ENCODE results near the gene EPHB3.

EPHB3 gene

DNA sequence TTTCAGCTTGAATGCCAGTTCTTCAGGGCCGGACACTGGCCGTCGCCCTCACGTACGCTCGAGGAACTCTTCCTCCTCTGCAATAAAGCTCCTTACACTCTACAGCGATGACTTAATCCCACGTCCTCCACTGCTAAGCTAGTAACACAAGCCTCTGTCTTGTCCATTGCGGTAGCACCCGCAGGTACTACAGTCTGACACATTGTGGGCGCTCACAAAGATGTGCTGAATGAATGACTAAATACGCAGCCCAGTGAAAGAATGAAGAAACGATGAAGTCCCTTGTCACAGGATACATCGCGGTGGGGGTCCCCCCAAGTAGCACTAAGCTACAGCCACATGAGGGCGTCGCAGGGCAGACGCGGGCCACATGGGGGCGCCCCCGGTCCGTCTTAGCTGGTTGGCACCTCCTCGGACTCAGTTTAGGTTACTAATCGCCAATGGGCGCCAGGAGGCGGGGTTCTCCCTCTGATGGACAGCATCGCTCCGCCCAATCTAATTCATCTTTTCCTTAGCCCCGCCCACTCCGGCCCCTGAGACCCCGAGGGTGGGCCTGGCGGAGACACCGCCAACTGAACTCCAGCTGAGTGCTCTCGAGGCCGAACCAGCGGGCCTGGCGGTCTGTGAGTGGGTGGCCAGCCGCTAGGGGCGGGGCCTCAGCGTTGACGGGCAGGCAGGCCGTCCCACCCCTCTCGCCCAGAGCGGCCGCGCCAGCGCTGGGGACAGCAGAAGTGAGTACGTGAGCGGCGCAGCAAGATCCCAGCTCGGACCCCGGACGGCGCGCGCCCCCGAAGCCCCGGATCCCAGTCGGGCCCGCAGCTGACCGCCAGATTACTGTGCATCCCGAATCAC, at the start of gene EPHB3:
TSS of gene EPHB3 (plus strand) at position 725 of the 852 bp plus-strand sequence. CDS start 451 bp downstream, outside the sequence.
- peak; percentile 62 for DNase-seq (ENCODE audit: low read depth, low spot score)

DNA sequence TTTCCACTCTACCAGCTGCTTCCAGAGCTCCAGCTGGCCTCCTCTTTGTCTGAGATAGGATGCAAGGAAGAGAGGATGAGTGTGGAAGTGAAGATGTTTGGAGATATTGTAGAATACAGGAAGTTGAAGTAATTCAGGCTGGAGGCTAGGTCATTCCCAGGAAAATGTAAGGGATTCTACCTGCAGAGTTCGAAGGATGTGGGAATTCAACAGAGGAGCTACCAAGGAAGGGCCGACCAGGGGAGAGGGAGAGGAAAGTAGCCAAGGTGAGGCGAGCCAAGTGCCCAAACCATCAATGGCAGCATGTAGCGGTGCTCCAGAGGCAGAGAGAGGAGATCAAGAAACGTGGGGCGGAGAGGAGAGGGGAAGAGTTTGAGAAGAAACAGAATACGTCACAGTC, 49.0 kb upstream of the EPHB3 start:
- no peak for DNase-seq (ENCODE audit: low read depth, low spot score)

DNA sequence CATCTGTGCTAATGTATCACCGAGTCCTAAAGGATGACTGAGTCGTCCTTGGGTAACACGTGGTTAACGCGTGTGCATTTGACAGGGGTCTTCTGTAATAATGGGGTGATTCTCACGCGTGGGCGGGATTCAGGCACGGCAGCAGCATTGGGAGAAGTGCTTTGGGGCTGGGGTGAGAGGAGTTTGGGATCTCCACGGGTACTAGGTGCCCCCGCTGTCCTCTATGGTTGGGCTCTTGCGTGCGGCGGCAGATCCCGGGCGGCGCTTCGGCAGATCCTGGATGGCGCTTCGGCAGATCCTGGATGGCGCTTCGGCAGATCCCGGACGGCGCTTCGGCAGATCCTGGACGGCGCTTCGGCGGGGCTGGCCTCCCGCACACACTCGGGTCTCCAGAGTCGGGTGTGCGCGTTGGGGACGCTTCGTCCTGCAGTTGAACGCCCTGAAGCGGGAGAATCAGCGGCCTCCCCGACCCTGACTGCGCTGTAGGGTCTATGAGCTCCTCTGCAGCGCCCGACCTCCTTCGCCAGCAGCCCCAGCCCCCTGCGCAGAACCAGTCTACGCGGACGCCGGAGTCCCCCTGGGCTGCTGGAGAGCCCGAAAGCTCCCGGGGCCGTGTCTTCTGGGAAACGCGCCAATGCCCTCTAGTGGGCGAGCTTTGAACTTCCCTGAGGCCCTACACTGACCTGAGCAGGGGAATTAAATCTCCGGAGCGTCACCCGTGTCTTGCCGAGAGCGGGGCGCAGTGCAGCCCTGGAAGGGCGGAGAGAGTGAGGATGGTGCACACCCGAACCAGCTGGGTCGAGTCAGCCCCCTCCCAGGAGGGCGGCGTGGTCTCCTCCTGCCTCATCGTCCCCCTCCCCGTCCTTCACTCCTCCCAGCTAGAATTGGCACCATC, 48.1 kb upstream of the EPHB3 start:
- DNase-seq (ENCODE audit: low read depth, low spot score), result peak; percentile 53

DNA sequence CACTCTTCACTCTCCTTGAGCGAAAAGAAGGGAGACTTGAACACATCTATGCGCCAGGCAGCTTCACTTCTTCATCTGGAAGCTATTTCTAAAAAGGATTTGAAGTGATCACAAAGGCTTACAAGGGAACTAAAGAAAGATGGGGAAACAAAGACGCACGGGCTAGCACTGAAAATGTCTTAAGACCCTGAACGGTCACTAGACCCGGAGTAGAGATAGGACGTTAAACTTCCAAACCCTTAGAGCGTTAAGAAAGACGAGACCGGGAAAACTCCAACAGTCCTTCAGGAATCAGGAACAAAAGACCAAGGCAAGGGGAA, 47.5 kb upstream of the EPHB3 start:
- DNase-seq (ENCODE audit: low read depth, low spot score), result no peak

DNA sequence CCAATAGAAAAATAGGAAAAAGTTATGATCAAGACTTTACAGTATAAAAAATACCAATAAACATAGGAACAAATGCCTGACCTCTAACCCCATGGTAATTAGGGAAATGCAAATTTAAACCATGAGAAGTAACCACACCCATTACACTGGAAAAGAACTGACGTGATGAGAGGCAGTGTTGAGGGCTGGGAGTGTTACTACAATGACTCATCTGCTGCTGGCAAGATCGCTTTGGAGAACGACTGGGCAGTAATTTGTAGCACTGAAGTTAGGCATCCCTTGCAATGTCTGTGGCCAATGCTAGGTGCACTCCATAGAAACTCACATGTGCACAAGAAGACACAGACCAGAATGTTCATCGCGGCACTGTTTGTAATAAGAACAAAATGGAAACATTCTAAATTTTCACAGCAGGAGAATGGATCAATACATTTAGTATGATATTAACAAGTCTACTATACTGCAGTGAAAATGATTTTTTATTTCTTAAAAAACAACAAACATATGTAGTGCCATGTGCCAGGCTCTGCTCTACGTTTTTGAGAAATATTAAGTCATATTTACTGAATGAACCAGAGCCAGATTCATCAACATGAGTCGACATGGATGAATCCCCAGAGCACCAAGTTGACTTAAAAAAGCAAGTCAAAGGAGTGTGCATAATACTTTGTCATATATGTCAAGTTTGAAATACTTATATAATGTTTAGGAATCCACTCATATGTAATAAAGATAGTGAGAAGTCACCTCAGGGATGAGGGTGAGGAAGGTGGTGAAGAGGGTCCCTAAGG, 37.6 kb upstream of the EPHB3 start:
- no peak for DNase-seq (ENCODE audit: low read depth, low spot score)

DNA sequence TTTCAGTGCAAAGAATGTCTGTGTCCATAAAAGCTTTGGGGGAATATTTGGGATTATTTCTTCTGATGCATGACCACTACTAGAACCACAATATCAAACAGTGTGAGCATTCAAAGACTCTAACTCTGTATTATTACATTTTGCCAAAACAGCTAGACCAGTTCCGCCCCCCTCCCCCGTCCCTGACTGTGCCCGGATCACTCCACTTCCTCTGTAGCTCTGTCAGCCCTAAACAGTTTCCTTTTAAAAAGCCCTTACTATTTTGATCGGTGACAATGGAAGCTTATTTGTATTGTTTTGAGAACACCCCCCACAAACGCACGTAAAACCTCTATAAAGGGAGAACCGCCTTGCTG, 36.6 kb upstream of the EPHB3 start:
- no peak for DNase-seq (ENCODE audit: low read depth, low spot score)

DNA sequence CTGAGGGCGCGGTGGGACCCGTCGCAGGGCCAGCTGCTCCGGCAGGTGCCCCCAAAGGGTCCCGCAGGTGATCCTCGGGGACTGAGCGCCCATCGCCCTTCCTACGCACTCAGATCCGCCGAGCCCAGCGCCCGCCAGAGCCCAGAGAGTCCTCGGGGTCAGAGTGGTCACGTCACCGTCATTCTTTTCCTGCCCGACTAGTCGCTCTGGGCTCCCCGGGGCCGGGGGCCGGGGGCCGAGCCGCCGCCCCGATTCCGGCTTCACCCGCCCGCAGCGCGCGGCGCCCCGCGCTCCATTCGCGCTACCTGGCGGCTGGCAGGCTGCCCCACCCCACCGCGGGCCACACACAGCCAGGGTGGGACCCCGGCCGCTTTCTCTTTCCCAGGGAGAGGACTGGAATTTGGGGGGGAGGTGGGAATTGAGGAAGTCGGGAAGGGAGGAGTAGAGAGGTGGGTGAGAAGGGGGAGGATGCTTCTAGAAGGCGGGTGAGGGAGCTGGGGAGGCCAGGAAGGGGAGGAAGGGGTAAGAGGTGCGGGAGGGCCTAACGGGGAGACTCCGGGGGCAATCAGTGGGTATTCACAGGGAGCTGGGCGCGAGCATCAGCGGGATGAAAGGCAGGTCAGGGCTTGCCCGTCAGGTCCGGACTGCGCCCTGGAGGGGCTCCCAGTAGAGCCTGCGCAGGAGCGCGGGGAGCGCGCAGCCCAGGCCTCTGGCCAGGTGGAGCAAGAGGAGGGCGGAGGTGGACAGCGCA, 36.1 kb upstream of the EPHB3 start:
- DNase-seq (ENCODE audit: low read depth, low spot score), result no peak

DNA sequence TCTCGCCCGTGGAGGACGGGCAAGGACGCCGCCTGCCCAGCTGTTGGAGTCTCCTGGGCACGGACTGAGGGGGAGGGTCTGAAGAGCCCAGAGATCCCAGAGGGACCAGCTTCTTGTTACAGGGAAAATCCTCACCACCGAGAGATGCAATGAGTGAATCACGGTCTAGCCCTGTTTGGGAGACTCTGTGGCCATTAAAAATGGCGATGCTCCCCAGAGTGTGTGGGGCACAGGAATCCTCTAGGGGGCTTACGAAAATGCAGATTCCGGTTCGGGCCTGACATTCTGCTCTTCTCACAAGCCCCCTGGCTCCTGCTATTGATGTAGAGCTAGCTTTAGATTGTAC, 35.5 kb upstream of the EPHB3 start:
- no peak for DNase-seq (ENCODE audit: low read depth, low spot score)

DNA sequence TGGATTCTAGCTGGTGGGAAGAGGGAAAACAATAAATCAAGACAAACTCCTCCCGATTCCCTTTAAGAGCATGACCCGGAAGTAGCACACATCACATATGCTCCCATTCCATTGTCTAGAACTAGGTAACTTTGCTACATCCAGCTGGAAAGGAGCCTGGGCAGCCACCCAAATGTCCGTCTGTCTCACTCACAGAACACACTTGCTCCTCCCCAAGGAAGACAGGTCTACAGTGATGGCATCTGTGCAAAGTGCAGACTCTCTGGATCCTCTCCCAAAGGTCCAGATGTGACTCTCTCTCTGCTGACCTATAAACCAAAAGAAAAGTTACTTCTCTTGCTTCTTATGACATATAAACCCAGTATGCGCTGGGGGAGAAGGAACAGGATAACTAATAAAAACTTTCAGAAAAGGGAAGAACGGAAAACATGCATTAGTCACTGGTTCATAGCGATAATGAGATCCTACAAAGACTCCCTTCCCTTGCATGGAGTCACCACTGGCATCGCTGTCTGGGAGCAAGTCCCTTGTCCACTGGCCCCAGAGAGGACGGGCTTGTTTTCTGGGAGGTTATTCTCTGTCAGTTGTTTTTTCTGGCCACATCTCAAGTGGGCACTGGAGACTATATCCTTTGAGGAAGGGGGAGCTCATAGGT, 29.8 kb upstream of the EPHB3 start:
- DNase-seq (ENCODE audit: low read depth, low spot score), result no peak

DNA sequence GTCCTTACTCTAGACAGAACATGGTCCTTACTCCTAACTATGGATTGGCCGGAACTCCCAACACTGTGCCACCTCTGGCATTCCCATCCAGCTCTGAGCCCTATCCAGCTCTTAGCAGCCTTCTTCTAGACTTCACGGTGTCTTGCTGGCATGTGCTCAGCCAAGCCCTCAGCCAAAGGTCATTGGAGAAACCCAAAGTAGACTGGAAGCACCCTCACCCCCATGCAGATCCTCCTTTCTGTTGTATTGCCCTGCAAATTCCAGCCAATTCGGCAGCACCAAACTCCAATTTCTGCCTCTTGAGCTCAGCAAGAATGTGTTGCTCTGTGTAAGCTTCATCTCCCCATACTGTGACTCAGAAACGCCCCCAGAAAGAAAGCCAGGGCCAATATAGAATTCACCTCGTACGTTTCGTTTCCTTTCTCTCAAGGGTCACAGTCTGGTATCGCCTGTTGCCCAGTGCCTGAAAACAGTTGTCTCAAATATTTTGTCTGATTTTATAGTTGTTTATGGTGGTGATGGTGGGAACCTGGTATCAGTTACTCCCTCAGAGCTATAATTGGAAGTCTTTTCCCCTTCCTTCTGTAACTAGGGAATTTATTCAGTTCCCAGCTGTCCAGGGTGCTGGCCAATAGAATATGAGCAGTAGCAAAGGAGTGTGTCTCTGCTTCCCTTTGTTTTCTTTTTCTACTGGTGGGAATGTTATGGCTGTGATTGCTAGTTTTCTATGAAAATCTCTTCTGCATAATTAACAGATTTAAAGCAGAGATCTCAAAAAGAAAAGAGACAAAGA, 28.4 kb upstream of the EPHB3 start:
- no peak for DNase-seq (ENCODE audit: low read depth, low spot score)

DNA sequence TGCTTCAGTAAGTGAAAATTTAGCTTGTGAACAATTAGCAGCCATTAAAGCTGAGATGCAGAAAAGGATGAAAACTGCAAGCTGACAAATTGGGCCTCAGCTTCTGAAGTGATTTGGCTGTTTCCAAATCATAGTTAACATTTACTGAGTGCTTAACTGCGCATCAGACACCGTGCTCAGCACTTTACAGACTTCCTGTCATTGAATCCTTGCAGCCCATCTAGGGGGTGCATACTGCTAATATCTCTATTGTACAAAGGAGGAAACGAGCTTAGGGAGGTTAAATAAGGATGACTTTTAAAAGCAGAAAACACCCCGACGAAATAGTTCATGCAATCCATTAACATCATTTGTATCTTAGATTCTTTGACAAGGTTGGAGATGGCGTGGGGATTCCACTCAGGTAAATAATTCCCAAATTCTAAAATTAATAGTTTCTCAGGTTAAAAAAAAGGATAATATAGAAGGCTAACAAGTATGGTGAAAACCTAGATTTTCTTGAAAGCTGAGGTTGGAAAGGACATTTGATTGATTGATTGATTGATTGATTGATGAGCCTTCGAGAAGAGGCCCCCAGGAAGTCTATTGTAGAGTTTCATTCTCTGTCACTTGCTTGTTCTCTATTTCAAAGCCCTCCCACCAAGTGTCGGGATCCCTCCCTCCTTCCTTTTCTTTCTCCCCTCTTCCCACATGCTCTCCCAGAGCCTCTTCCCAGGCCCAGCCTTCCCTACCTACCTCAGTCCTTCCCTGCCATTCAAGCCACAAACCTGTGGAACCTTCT, 23.5 kb upstream of the EPHB3 start:
- DNase-seq (ENCODE audit: low read depth, low spot score), result no peak

DNA sequence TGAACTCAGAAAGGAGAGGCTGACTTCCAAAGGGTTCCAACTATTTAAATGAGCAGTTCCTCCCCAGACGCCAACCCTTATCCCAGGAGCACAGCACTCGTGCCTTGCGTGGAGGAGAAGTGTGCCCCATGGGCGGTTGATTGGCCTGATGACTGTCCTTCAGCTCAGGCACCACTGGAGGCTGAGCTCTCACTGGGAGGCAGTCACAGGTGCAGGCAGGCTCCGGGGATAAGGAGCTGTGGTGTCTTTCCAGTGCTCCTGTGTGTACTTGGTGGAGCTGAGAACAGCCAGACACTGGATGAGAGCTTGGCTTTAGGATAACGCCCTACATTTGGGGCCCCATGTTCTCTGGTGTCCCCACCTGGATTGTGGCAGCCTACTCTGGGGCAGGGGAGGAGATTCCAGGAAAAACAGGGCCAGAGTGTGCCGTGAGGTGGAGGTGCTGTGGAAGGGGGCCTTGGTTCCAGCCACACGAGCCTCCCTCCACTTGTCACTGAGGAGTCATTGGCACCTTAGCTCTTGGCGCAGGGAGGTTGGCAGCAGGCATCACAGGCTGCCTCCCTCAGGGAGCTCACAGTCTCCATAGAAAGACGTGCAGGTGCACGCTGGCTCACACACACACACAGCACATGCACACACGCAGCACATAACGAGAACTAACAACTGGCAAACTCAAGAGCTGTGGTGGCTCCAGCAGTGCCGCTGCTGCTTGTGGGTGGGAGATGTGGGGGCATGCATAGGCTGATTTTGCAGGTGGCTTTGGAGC, 22.7 kb upstream of the EPHB3 start:
- no peak for DNase-seq (ENCODE audit: low read depth, low spot score)

DNA sequence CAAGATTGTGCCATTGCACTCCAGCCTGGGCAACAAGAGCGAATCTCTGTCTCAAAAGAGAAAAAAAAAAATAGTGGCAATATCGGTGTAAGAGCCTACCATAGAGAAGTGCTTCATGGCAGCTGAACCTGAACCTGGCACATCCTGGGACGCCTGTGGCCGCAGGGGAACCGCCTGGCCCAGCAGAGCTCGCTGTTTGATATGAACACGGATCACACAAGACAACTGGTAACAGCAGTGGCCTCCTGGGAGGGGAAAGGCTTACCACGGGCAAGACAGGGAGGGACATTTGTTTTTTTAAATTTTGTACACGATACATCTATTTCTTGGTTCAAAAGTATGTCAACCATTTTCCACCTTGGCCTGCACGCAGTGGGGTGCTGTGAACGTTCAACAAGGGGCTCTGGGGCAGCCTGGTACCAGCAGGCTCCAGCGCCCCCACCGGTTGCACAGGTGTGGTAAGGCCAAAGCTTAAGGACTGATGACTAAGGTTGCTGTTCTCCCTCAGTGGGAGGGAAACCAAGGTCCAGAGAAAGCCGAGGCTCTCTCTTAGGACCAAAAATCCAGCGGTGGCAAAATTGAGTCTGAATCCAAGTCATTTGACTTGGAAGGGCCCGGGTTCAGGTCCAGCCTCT, 21.7 kb upstream of the EPHB3 start:
- no peak for DNase-seq (ENCODE audit: low read depth, low spot score)

DNA sequence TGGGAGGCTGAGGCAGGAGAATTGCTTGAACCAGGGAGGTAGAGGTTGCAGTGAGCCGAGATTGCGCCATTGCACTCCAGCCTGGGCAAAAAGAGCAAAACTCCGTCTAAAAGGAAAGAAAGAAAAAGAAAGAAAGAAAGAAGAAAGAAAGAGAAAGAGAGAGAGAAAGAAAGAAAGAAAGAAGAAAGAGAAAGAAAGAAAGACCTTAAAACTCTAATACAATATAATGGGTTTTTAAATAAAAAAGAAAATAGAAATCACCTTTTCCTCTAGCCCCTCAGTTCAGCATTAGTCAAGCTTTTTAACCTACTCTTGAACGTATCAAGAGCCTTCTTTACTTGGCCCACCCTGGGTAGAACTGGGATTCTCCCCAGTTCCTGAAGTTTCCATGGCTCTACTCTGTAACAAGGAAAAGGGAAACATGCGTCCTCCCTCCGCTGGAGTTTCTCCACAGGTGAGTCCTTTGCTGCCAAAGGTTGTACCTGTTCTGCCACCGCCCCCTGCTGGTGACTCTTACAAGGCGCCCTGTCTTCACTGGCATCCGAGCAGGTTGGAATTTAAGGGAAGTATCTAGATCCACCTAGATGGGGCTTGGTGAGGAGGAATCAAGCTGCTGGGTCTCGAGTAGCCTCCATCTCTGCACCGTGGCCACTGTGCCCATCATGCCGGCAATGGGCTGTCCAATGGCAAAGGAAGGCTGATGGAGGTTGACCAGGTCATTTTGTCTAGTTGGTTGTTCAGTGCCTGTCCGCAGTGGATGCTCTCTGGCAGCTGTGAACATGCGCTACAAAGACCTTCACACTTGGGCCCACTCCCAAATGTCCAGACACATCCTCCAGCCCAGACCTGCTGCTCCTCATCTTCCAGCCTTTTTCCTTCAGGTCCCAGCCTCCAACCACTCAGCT, 20.6 kb upstream of the EPHB3 start:
- DNase-seq (ENCODE audit: low read depth, low spot score), result peak; percentile 55

DNA sequence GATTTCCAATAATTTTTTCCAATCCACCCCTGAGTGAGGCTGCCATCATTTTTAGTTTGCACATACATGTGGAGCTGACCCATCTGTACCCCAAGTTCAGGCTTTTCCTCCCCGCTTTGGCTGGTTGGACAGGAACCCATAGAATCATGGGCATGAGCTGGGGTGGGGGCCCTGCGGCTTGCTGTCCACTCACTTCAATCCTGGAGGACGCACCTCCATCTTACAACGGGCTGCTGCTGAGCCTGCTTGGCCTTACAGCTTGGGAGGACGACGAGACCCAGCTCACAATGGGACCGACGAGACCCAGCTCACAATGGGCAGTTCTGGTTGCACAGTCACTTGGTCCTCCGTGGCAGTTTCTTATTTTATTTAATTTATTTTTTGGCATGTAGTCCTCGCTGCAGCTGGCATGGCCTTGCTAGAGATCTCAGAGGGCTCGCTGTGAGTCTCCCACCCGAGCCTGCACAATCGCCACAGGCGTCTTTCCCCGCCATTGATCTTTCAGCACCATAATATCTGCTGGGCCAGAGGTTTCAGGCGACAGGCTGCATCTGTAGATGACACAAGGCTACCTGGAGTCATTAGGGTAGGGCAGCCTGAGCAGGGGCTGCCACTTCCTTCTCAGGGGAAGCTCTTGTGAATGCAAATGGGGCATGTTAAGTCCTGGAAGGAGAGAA, 19.6 kb upstream of the EPHB3 start:
- DNase-seq (ENCODE audit: low read depth, low spot score), result no peak

DNA sequence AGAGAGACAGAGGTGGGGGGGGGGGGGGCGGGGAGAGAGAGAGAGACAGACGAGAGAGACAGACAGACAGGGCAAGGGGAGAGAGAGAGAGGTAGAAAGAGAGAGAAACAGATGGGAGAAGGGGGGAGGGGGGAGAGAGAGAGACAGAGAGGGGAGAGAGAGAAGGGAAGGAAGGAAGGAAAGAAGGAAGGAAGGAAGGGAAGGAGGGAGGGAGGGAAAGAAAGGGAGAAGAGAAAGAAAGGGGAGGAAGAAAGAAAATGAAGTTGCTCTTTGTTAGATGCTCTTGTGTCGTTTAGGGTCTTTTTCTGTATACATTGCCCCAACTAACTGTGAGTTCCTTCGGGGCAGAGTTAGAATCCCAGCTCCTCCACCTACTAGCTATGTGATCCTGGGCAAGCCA, 19.0 kb upstream of the EPHB3 start:
- no peak for DNase-seq (ENCODE audit: low read depth, low spot score)

DNA sequence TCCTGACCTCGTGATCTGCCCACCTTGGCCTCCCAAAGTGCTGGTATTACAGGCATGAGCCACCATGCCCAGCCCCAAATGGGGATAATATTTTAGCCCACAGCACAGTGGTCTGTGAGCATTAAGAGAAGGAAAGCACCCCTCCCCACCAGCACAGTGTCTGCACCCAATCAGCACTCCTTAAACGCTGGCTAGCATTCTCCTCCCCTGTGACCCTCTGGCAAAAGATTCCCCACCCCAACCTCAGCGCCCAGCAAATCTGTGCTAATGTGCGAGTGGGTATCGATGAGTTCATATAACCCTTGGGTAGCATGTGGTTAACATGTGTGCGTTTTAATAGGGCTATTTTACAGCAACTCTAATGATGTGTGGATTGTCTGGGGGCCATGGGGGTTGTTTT, 18.3 kb upstream of the EPHB3 start:
- DNase-seq (ENCODE audit: low read depth, low spot score), result no peak

All from activated CD4-positive, CD25-positive, alpha-beta regulatory T cell treated with anti-CD3 and anti-CD28 coated beads, Interleukin-2, amount 50 U/mL, for 16 hours (primary cell).